A549 (cell line): Measurements from ENCODE around the gene LGI1. TPM values are rescaled to one million over a fixed set of nuclear protein-coding genes. Genes with fewer than 3 reads are reported as not detected.

Source experiments
- ATAC-seq, 2 experiments: fragments of 200-7000 bp in 1 of 2; fragments of >200 bp in 1 of 2; cut with Nextera tagmentation in 1 of 2; cut with Tn5 transposase in 1 of 2; 3 replicates each; pipeline versions ENCODE4 v1.8.0 to v1.9.1; 2018 to 2020; ENCODE audit warnings: mild to moderate bottlenecking in 1 of 2, moderate library complexity in 1 of 2
- CTCF ChIA-PET: fragments of 300-600 bp; sonication (Branson Sonifier 250); formaldehyde crosslinking; extraction: SDS; loops from one replicate; lab custom pipeline; 2021; ENCODE audit warnings: antibody characterized with exemption, inconsistent platforms; lab: Yijun Ruan, JAX
- POLR2A ChIA-PET: fragments of 350-600 bp; formaldehyde crosslinking; extraction: SDS; loops from one replicate; lab custom pipeline; 2021; ENCODE audit warnings: antibody characterized with exemption, inconsistent platforms; lab: Yijun Ruan, JAX
- DNase-seq, 2 experiments: peaks; one replicate each; pipeline versions ENCODE4 v3.0.0 to v3.0.0-alpha.2; 2011 to 2016; ENCODE audit warnings: low read depth in 1 of 2, low spot score in 1 of 2
- FAIRE-seq: peaks from 2 replicates; lab custom pipeline; 2011; peaks lifted over from hg19 to GRCh38; lab: Jason Lieb, UNC
- H3K27ac ChIP-seq, 2 experiments: fragments of >200 bp; sonication (Bioruptor Twin); formaldehyde crosslinking; 3 replicates each; pipeline ENCODE4 v1.5.1; 2016 to 2017
- H3K4me1 ChIP-seq: fragments of >200 bp; sonication (Bioruptor Twin); formaldehyde crosslinking; 3 replicates; pipeline ENCODE4 v1.6.1; 2016
- H3K4me2 ChIP-seq: fragments of >200 bp; sonication (Bioruptor Twin); formaldehyde crosslinking; 3 replicates; pipeline ENCODE4 v1.6.1; 2016
- H3K4me3 ChIP-seq: fragments of >200 bp; sonication (Bioruptor Twin); formaldehyde crosslinking; 3 replicates; pipeline ENCODE4 v1.5.1; 2016
- H3K9me3 ChIP-seq: fragments of >200 bp; sonication (Bioruptor Twin); formaldehyde crosslinking; 3 replicates; pipeline ENCODE4 v1.6.1; 2016
- CBX8 ChIP-seq: fragments of 200-600 bp; sonication (generic); IDR thresholded peaks from 2 replicates; pipeline ENCODE4 v1.6.1; 2016
- FOSL2 ChIP-seq, 2 experiments: fragments of 450-650 bp in 1 of 2; fragments of >200 bp in 1 of 2; sonication (Bioruptor Twin) in 1 of 2; formaldehyde crosslinking; IDR thresholded peaks; 2 replicates each; pipeline versions ENCODE4 v1.5.0 to v1.6.1; 2016 to 2020; ENCODE audit warnings: mild to moderate bottlenecking in 1 of 2, moderate library complexity in 1 of 2
- HDAC2 ChIP-seq: fragments of 200-600 bp; sonication (generic); IDR thresholded peaks from 2 replicates; pipeline ENCODE4 v1.6.1; 2016
- HOXB5 ChIP-seq: fragments of 250-450 bp; sonication (Bioruptor Pico); IDR thresholded peaks from 2 replicates; pipeline ENCODE4 v1.5.0; 2020; ENCODE audit warnings: mild to moderate bottlenecking, moderate library complexity
- JUN ChIP-seq, 2 experiments: fragments of >200 bp; sonication (Bioruptor Twin); formaldehyde crosslinking; IDR thresholded peaks; 2 replicates in 1 of 2; 3 replicates in 1 of 2; pipeline ENCODE4 v1.6.1; 2016 to 2017
- MAFK ChIP-seq: fragments of 450-650 bp; IDR thresholded peaks from 2 replicates; pipeline ENCODE4 v1.6.1; 2014; ENCODE audit not compliant: partially characterized antibody
- NFE2L2 ChIP-seq: fragments of 150-350 bp; conservative IDR thresholded peaks from 2 replicates; pipeline ENCODE4 v1.6.1; 2014; ENCODE audit warnings: low read length
- RAD21 ChIP-seq, 2 experiments: fragments of >200 bp in 1 of 2; sonication (Bioruptor Twin) in 1 of 2; formaldehyde crosslinking in 1 of 2; IDR thresholded peaks in 1 of 2; conservative IDR thresholded peaks in 1 of 2; 2 replicates in 1 of 2; 3 replicates in 1 of 2; pipeline ENCODE4 v1.6.1; 2012 to 2018; ENCODE audit warnings: inconsistent platforms in 1 of 2
- SREBF2 ChIP-seq: fragments of 450-650 bp; IDR thresholded peaks from 2 replicates; pipeline ENCODE4 v1.6.1; 2014; ENCODE audit warnings: mild to moderate bottlenecking, moderate library complexity
- ZC3H11A ChIP-seq: fragments of 450-650 bp; IDR thresholded peaks from 2 replicates; pipeline ENCODE4 v1.6.1; 2014; ENCODE audit warnings: antibody characterized with exemption, mild to moderate bottlenecking
- ZNF302 ChIP-seq: fragments of 250-450 bp; sonication (Bioruptor Pico); IDR thresholded peaks from 2 replicates; pipeline ENCODE4 v1.9.0; 2021; ENCODE audit warnings: inconsistent platforms, mild to moderate bottlenecking, moderate library complexity
- WGBS: methylation state at CpG from one replicate; pipeline ENCODE4 v1.1.6; 2017; ENCODE audit errors: missing lambda C conversion rate; 5-methylcytosine and 5-hydroxymethylcytosine counted together
- polyA plus RNA-seq, 4 experiments: library from polyadenylated mRNA; depleted of rRNA in 3 of 4; stranded (reverse); fragments of >200 nt; fragmentation: RNase III in 1 of 4; extraction: RNeasy Plus Mini Kit Qiagen cat#74134 plus additional on column Dnase treatment in 1 of 4; gene quantifications; 2 replicates in 3 of 4; 3 replicates in 1 of 4; pipeline ENCODE4 v1.2.3, GENCODE V29; 2011 to 2017
- TF ChIP-seq, protein P1 (sequence below): IDR thresholded peaks from 2 replicates; pipeline ENCODE4 v1.6.1; 2012
- TF ChIP-seq, protein P2 (sequence below): fragments of >200 bp; sonication (Bioruptor Twin); formaldehyde crosslinking; IDR thresholded peaks from 3 replicates; pipeline ENCODE4 v1.6.1; 2016
- TF ChIP-seq, protein P3 (sequence below): fragments of 250-450 bp; sonication (Bioruptor Pico); IDR thresholded peaks from 2 replicates; pipeline ENCODE4 v1.5.0; 2021; ENCODE audit warnings: mild to moderate bottlenecking, moderate library complexity, borderline replicate concordance
- TF ChIP-seq, protein P4 (sequence below): fragments of 200-600 bp; sonication (generic); IDR thresholded peaks from 2 replicates; pipeline ENCODE4 v1.6.1; 2016; ENCODE audit warnings: antibody characterized with exemption, mild to moderate bottlenecking, moderate library complexity

LGI1 gene
- polyA plus RNA-seq, 2 of the 4 experiments (the other 2 are of a cell fraction), result not detected

DNA sequence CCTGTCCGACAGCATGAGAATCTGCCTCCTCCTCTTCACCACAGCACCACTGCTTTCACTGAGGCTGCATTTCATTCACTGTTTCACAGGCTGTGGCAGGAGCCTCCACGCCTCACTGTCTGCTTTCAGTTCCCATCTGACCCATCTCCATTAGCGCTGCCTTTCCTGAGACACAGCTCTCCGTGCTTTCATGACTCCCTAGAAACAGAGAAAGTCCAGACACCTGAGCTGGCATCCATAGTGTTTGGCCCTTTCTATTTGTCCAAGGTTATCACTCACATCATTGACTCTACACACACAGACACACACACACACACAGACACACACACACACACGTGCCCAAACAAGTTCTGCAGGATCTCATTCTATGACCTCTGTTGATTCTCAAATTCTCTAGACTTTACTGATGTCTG, 5.2 kb downstream of the LGI1 start:
- 52% methylated on average over 5 of the region's 5 CpGs for WGBS
- FAIRE-seq (no peak), DNase-seq (no peak), ATAC-seq (no peak)
- 0 out of 3 replicates have a peak, but pooled peaks cover under 1% of the 10 kb centered on the region for H3K4me1 ChIP-seq
- no peaks in the 10 kb centered on the region for H3K9me3 ChIP-seq
- ChIA-PET CTCF (interaction anchor here (1.0 kb wide), 1 partner anchor 10 kb away, joined by 3 read pairs; no protein-coding TSS in a partner anchor), POLR2A (no interaction called here)
- no peak overlapping the region for H3K27ac ChIP-seq
- no peak overlapping the region for H3K4me2 ChIP-seq
- TF ChIP-seq MAFK (no peak), ZC3H11A (no peak), FOSL2 (IDR thresholded peaks at IDR 0.05) (no peak), FOSL2 (CRISPR knock-in tag; IDR thresholded peaks at IDR 0.05) (no peak), ZNF302 (CRISPR knock-in tag) (no peak)
- TF ChIP-seq, protein P1, sequence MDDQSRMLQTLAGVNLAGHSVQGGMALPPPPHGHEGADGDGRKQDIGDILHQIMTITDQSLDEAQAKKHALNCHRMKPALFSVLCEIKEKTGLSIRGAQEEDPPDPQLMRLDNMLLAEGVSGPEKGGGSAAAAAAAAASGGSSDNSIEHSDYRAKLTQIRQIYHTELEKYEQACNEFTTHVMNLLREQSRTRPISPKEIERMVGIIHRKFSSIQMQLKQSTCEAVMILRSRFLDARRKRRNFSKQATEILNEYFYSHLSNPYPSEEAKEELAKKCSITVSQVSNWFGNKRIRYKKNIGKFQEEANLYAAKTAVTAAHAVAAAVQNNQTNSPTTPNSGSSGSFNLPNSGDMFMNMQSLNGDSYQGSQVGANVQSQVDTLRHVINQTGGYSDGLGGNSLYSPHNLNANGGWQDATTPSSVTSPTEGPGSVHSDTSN, result no peak
- H3K4me3 ChIP-seq, result no peak overlapping the region

DNA sequence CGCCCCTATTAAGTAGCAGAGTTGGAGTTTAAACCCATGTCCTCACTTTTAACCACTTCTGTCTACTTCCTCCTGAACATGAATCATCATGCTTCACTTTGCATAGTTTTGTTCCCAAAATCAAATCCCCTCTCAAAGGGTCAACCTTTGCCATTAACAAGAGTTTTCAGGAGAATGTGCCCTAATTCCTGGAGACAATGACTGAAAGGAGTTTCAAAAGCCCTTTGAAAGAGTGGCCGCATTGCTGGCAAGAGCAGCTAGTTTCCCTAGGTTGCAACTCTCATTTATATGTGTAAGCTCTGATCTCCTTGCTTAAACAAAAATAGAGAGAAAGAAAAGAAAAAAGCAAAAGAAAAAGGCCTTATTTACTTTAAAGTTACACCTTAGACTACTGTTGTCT, 9.2 kb downstream of the LGI1 start:
- DNase-seq (no peak), ATAC-seq (no peak), FAIRE-seq (no peak)
- 90% methylated on average over 2 of the region's 2 CpGs for WGBS
- no peak overlapping the region for H3K4me2 ChIP-seq
- no peak for TF ChIP-seq SREBF2
- no peak for TF ChIP-seq MAFK
- TF ChIP-seq JUN (IDR thresholded peaks at IDR 0.05), result no peak
- no peak for TF ChIP-seq HOXB5 (CRISPR knock-in tag)
- TF ChIP-seq HDAC2, result no peak
- no peak for TF ChIP-seq NFE2L2
- TF ChIP-seq, protein P2, sequence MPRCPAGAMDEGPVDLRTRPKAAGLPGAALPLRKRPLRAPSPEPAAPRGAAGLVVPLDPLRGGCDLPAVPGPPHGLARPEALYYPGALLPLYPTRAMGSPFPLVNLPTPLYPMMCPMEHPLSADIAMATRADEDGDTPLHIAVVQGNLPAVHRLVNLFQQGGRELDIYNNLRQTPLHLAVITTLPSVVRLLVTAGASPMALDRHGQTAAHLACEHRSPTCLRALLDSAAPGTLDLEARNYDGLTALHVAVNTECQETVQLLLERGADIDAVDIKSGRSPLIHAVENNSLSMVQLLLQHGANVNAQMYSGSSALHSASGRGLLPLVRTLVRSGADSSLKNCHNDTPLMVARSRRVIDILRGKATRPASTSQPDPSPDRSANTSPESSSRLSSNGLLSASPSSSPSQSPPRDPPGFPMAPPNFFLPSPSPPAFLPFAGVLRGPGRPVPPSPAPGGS, result no peak
- TF ChIP-seq, protein P3, sequence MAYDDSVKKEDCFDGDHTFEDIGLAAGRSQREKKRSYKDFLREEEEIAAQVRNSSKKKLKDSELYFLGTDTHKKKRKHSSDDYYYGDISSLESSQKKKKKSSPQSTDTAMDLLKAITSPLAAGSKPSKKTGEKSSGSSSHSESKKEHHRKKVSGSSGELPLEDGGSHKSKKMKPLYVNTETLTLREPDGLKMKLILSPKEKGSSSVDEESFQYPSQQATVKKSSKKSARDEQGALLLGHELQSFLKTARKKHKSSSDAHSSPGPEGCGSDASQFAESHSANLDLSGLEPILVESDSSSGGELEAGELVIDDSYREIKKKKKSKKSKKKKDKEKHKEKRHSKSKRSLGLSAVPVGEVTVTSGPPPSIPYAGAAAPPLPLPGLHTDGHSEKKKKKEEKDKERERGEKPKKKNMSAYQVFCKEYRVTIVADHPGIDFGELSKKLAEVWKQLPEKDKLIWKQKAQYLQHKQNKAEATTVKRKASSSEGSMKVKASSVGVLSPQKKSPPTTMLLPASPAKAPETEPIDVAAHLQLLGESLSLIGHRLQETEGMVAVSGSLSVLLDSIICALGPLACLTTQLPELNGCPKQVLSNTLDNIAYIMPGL (CRISPR knock-in tag), result no peak
- TF ChIP-seq, protein P4, sequence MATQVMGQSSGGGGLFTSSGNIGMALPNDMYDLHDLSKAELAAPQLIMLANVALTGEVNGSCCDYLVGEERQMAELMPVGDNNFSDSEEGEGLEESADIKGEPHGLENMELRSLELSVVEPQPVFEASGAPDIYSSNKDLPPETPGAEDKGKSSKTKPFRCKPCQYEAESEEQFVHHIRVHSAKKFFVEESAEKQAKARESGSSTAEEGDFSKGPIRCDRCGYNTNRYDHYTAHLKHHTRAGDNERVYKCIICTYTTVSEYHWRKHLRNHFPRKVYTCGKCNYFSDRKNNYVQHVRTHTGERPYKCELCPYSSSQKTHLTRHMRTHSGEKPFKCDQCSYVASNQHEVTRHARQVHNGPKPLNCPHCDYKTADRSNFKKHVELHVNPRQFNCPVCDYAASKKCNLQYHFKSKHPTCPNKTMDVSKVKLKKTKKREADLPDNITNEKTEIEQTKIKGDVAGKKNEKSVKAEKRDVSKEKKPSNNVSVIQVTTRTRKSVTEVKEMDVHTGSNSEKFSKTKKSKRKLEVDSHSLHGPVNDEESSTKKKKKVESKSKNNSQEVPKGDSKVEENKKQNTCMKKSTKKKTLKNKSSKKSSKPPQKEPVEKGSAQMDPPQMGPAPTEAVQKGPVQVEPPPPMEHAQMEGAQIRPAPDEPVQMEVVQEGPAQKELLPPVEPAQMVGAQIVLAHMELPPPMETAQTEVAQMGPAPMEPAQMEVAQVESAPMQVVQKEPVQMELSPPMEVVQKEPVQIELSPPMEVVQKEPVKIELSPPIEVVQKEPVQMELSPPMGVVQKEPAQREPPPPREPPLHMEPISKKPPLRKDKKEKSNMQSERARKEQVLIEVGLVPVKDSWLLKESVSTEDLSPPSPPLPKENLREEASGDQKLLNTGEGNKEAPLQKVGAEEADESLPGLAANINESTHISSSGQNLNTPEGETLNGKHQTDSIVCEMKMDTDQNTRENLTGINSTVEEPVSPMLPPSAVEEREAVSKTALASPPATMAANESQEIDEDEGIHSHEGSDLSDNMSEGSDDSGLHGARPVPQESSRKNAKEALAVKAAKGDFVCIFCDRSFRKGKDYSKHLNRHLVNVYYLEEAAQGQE, result no peak
- no peak for TF ChIP-seq RAD21 (conservative IDR thresholded peaks at IDR 0.05 in 1 of 2, IDR thresholded peaks at IDR 0.05 in 1 of 2)
- no peak for TF ChIP-seq CBX8
- no peak overlapping the region for H3K4me3 ChIP-seq
- CTCF ChIA-PET, result interaction anchor here (1.3 to 2.1 kb wide), 4 partner anchors 10 to 49 kb away, joined by 3 to 4 read pairs (median 4); no protein-coding TSS in a partner anchor
- H3K4me1 ChIP-seq, result peaks cover 19% of the 10 kb centered on the region
- no peaks in the 10 kb centered on the region for H3K9me3 ChIP-seq
- H3K27ac ChIP-seq, result no peak overlapping the region
- POLR2A ChIA-PET, result no interaction called here
